ENCODE results near the gene SPPL2B. TPM values are rescaled to one million over a fixed set of nuclear protein-coding genes. Genes with fewer than 3 reads are reported as not detected.

Gene SPPL2B
- total and polyA plus RNA-seq, 2 experiments from 2014 or later, result 40.9 to 87.7 TPM

- TF ChIP-seq EZH2 (IDR thresholded peaks at IDR 0.05; ENCODE audit: borderline replicate concordance) (no peak), CTCF (IDR thresholded peaks at IDR 0.05; ENCODE audit: poor library complexity) (no peak), EZH2phosphoT487 (IDR thresholded peaks at IDR 0.05; ENCODE audit: low read depth, severe bottlenecking, unreplicated experiment) (no peak)
- 89% methylated on average over 2 of the region's 2 CpGs for WGBS (ENCODE audit: low lambda C conversion rate, missing lambda C conversion rate)
- H4K20me1 ChIP-seq (ENCODE audit: insufficient read depth, poor library complexity, severe bottlenecking), result no peaks in the 10 kb centered on the region
Observed at GRCh38 chr19:2380567-2380966, 52.1 kb downstream of the SPPL2B start.

GRCh38 chr19:2381148-2381820, 52.8 kb downstream of the SPPL2B start:
- no peak for DNase-seq (ENCODE audit: low spot score)
- H3K4me3 ChIP-seq, result no peak overlapping the region
- no peaks in the 10 kb centered on the region for H3K9me3 ChIP-seq (ENCODE audit: low read depth)
- H4K20me1 ChIP-seq (ENCODE audit: insufficient read depth, poor library complexity, severe bottlenecking), result no peaks in the 10 kb centered on the region
- no peaks in the 10 kb centered on the region for H3K79me2 ChIP-seq
- H3K4me2 ChIP-seq, result no peak overlapping the region
- no peaks in the 10 kb centered on the region for H3K27me3 ChIP-seq
- H3K27ac ChIP-seq, result no peak overlapping the region
- H2AFZ ChIP-seq, result no peak overlapping the region
- no peaks in the 10 kb centered on the region for H3K36me3 ChIP-seq (replicated peaks; ENCODE audit: insufficient read depth, low read depth)
- 57% methylated on average over 13 of the region's 18 CpGs for WGBS (ENCODE audit: low lambda C conversion rate, missing lambda C conversion rate)
- no peaks in the 10 kb centered on the region for H3K4me1 ChIP-seq (ENCODE audit: insufficient read depth)
- no peaks in the 10 kb centered on the region for H3K9me2 ChIP-seq (replicated peaks; ENCODE audit: insufficient read depth)
- TF ChIP-seq CTCF (IDR thresholded peaks at IDR 0.05; ENCODE audit: poor library complexity) (no peak), EZH2 (IDR thresholded peaks at IDR 0.05; ENCODE audit: borderline replicate concordance) (no peak), EZH2phosphoT487 (IDR thresholded peaks at IDR 0.05; ENCODE audit: low read depth, severe bottlenecking, unreplicated experiment) (no peak)

More at GRCh38 chr19:2380567-2380966, 52.1 kb downstream of the SPPL2B start:
- Histone ChIP-seq H3K4me3 (no peak overlapping the region), H3K36me3 (replicated peaks; ENCODE audit: insufficient read depth, low read depth) (no peaks in the 10 kb centered on the region), H3K9me3 (ENCODE audit: low read depth) (no peaks in the 10 kb centered on the region), H3K27ac (no peak overlapping the region), H3K9me2 (replicated peaks; ENCODE audit: insufficient read depth) (no peaks in the 10 kb centered on the region), H3K79me2 (no peaks in the 10 kb centered on the region), H3K4me2 (no peak overlapping the region), H3K4me1 (ENCODE audit: insufficient read depth) (no peaks in the 10 kb centered on the region), H2AFZ (no peak overlapping the region), H3K27me3 (no peaks in the 10 kb centered on the region)
- no peak for DNase-seq (ENCODE audit: low spot score)

GRCh38 chr19:2382530-2383222, 54.2 kb downstream of the SPPL2B start:
- WGBS (ENCODE audit: low lambda C conversion rate, missing lambda C conversion rate), result 93% methylated on average over 13 of the region's 13 CpGs
- Histone ChIP-seq H3K36me3 (replicated peaks; ENCODE audit: insufficient read depth, low read depth) (no peaks in the 10 kb centered on the region), H3K27ac (no peak overlapping the region), H3K4me1 (ENCODE audit: insufficient read depth) (no peaks in the 10 kb centered on the region), H4K20me1 (ENCODE audit: insufficient read depth, poor library complexity, severe bottlenecking) (no peaks in the 10 kb centered on the region), H3K4me2 (no peak overlapping the region), H3K27me3 (no peaks in the 10 kb centered on the region), H2AFZ (no peak overlapping the region), H3K9me3 (ENCODE audit: low read depth) (no peaks in the 10 kb centered on the region), H3K4me3 (no peak overlapping the region), H3K9me2 (replicated peaks; ENCODE audit: insufficient read depth) (no peaks in the 10 kb centered on the region), H3K79me2 (no peaks in the 10 kb centered on the region)
- no peak for DNase-seq (ENCODE audit: low spot score)
- TF ChIP-seq CTCF (IDR thresholded peaks at IDR 0.05; ENCODE audit: poor library complexity), result no peak

Data from hepatocyte (in vitro differentiated cells).